Activated CD4-positive, alpha-beta T cell treated with anti-CD3 and anti-CD28 coated beads, Interleukin-2, amount 10 ng/mL, durations not matched to agents 7 days and 5 days (primary cell): ENCODE results near the gene ATMIN. TPM values are rescaled to one million over a fixed set of nuclear protein-coding genes. Genes with fewer than 3 reads are reported as not detected.

Experiments
- CTCF ChIA-PET: fragments of 350-600 bp; sonication (Branson Sonifier 250); formaldehyde crosslinking; loops from one replicate; lab custom pipeline; 2021; ENCODE audit warnings: antibody characterized with exemption; lab: Charles Lee
- POLR2A ChIA-PET: fragments of 350-600 bp; sonication (Branson Sonifier 250); formaldehyde crosslinking; loops from one replicate; lab custom pipeline; 2021; ENCODE audit warnings: antibody characterized with exemption; lab: Charles Lee
- DNase-seq: peaks from one replicate; pipeline ENCODE4 v3.0.0-alpha.2; 2020
- H3K27ac Mint-ChIP-seq: one replicate; pipeline ENCODE4 v1.8.0; 2021; ENCODE audit warnings: mild to moderate bottlenecking, moderate library complexity, mixed read lengths
- H3K27me3 Mint-ChIP-seq: one replicate; pipeline ENCODE4 v1.8.0; 2021; ENCODE audit warnings: mixed read lengths
- H3K36me3 Mint-ChIP-seq: one replicate; pipeline ENCODE4 v1.8.0; 2021; ENCODE audit warnings: low read depth, mixed read lengths
- H3K4me1 Mint-ChIP-seq: one replicate; pipeline ENCODE4 v1.8.0; 2021; ENCODE audit warnings: mixed read lengths
- H3K4me3 Mint-ChIP-seq: one replicate; pipeline ENCODE4 v1.8.0; 2021; ENCODE audit warnings: mild to moderate bottlenecking, moderate library complexity, mixed read lengths
- H3K9me3 Mint-ChIP-seq: one replicate; pipeline ENCODE4 v1.8.0; 2021; ENCODE audit warnings: mixed read lengths
- total RNA-seq, 2 experiments: library from RNA; stranded (reverse); gene quantifications; one replicate each; pipeline ENCODE4 v1.2.3, GENCODE V29; 2021

ATMIN gene
- 10 to 100 TPM; 28.3 to 37.0 TPM for total RNA-seq

GRCh38 chr16:81035398-81035974 is at the start of gene ATMIN:
Gene ATMIN, plus strand, starts transcription at chr16:81035842. Its CDS starts 29 bp downstream, at chr16:81035871.
- H3K4me1 Mint-ChIP-seq = peaks cover 29% of the 10 kb centered on the region
- CTCF ChIA-PET = interaction anchor here (0.5 to 7.0 kb wide), 38 partner anchors 10 to 722 kb away, joined by 3 to 70 read pairs (median 4); partner anchors contain the start of genes C16orf46, CENPN and CMC2
- no peaks in the 10 kb centered on the region for H3K9me3 Mint-ChIP-seq
- peak within 1 kb of the TSS; percentile 83 for H3K4me3 Mint-ChIP-seq
- H3K36me3 Mint-ChIP-seq = peaks cover 32% of the 10 kb centered on the region
- peak; percentile 87 for DNase-seq
- POLR2A ChIA-PET = interaction anchor here (0.7 kb wide), 1 partner anchor 329 kb away, joined by 5 read pairs; no protein-coding TSS in a partner anchor
- H3K27me3 Mint-ChIP-seq = no peaks in the 10 kb centered on the region
- H3K27ac Mint-ChIP-seq = peak within 1 kb of the TSS; percentile 82

GRCh38 chr16:80986557-80986956 is 49.1 kb upstream of the ATMIN start:
- H3K4me1 Mint-ChIP-seq = peaks cover 22% of the 10 kb centered on the region
- no peaks in the 10 kb centered on the region for H3K9me3 Mint-ChIP-seq
- ChIA-PET POLR2A (no interaction called here), CTCF (no interaction called here)
- no peak overlapping the region for H3K4me3 Mint-ChIP-seq
- no peak overlapping the region for H3K27ac Mint-ChIP-seq
- no peak for DNase-seq
- no peaks in the 10 kb centered on the region for H3K27me3 Mint-ChIP-seq
- peaks cover 33% of the 10 kb centered on the region for H3K36me3 Mint-ChIP-seq

- ChIA-PET CTCF (no interaction called here), POLR2A (no interaction called here)
- Mint-ChIP-seq H3K27me3 (no peaks in the 10 kb centered on the region), H3K4me3 (no peak overlapping the region), H3K27ac (no peak overlapping the region), H3K9me3 (no peaks in the 10 kb centered on the region), H3K36me3 (peaks cover 37% of the 10 kb centered on the region), H3K4me1 (peaks cover 35% of the 10 kb centered on the region)
- DNase-seq = no peak
Measured at GRCh38 chr16:80988756-80989155, 46.9 kb upstream of the ATMIN start.

- Mint-ChIP-seq H3K4me3 (no peak overlapping the region), H3K36me3 (peaks cover 45% of the 10 kb centered on the region)
Measured at GRCh38 chr16:80989801-80990200, 45.8 kb upstream of the ATMIN start.

GRCh38 chr16:80990577-80990976 is 45.1 kb upstream of the ATMIN start:
- peaks cover 48% of the 10 kb centered on the region for H3K36me3 Mint-ChIP-seq
- H3K27me3 Mint-ChIP-seq = no peaks in the 10 kb centered on the region
- no peak for DNase-seq
- POLR2A ChIA-PET = no interaction called here
- no peaks in the 10 kb centered on the region for H3K9me3 Mint-ChIP-seq
- H3K4me1 Mint-ChIP-seq = peaks cover 48% of the 10 kb centered on the region
- CTCF ChIA-PET = interaction anchor here (1.1 kb wide), 1 partner anchor 13 kb away, joined by 4 read pairs; no protein-coding TSS in a partner anchor
- no peak overlapping the region for H3K4me3 Mint-ChIP-seq
- no peak overlapping the region for H3K27ac Mint-ChIP-seq

More at GRCh38 chr16:80989801-80990200, 45.8 kb upstream of the ATMIN start:
- Mint-ChIP-seq H3K9me3 (no peaks in the 10 kb centered on the region), H3K4me1 (peaks cover 45% of the 10 kb centered on the region), H3K27ac (no peak overlapping the region), H3K27me3 (no peaks in the 10 kb centered on the region)
- ChIA-PET POLR2A (no interaction called here), CTCF (interaction anchor here (0.7 kb wide), 1 partner anchor 70 kb away, joined by 3 read pairs; no protein-coding TSS in a partner anchor)
- DNase-seq = no peak

GRCh38 chr16:80990978-80991377 is 44.7 kb upstream of the ATMIN start:
- DNase-seq = no peak
- Mint-ChIP-seq H3K27ac (no peak overlapping the region), H3K9me3 (no peaks in the 10 kb centered on the region), H3K36me3 (peaks cover 50% of the 10 kb centered on the region), H3K27me3 (no peaks in the 10 kb centered on the region), H3K4me1 (peaks cover 49% of the 10 kb centered on the region), H3K4me3 (no peak overlapping the region)
- POLR2A ChIA-PET = no interaction called here
- CTCF ChIA-PET = interaction anchor here (1.1 kb wide), 1 partner anchor 12 kb away, joined by 4 read pairs; no protein-coding TSS in a partner anchor

GRCh38 chr16:80991792-80992430 is 43.7 kb upstream of the ATMIN start:
- no peak overlapping the region for H3K4me3 Mint-ChIP-seq
- H3K9me3 Mint-ChIP-seq = no peaks in the 10 kb centered on the region
- POLR2A ChIA-PET = no interaction called here
- H3K27ac Mint-ChIP-seq = no peak overlapping the region
- H3K27me3 Mint-ChIP-seq = no peaks in the 10 kb centered on the region
- H3K4me1 Mint-ChIP-seq = peaks cover 49% of the 10 kb centered on the region
- peaks cover 44% of the 10 kb centered on the region for H3K36me3 Mint-ChIP-seq
- DNase-seq = no peak
- CTCF ChIA-PET = interaction anchor here (1.1 kb wide), 1 partner anchor 11 kb away, joined by 4 read pairs; no protein-coding TSS in a partner anchor

GRCh38 chr16:80992676-80993293 is 42.9 kb upstream of the ATMIN start:
- peaks cover 47% of the 10 kb centered on the region for H3K4me1 Mint-ChIP-seq
- no peak for DNase-seq
- H3K4me3 Mint-ChIP-seq = no peak overlapping the region
- H3K27ac Mint-ChIP-seq = peak overlapping the region; percentile 48
- no peaks in the 10 kb centered on the region for H3K9me3 Mint-ChIP-seq
- peaks cover 39% of the 10 kb centered on the region for H3K36me3 Mint-ChIP-seq
- POLR2A ChIA-PET = no interaction called here
- H3K27me3 Mint-ChIP-seq = no peaks in the 10 kb centered on the region
- CTCF ChIA-PET = interaction anchor here (0.8 to 1.3 kb wide), 2 partner anchors 10 to 42 kb away, joined by 3 to 4 read pairs; no protein-coding TSS in a partner anchor

- H3K27ac Mint-ChIP-seq = no peak overlapping the region
- H3K36me3 Mint-ChIP-seq = peaks cover 37% of the 10 kb centered on the region
- H3K9me3 Mint-ChIP-seq = no peaks in the 10 kb centered on the region
- H3K4me1 Mint-ChIP-seq = peaks cover 50% of the 10 kb centered on the region
- ChIA-PET POLR2A (no interaction called here), CTCF (interaction anchor here (0.8 to 1.3 kb wide), 2 partner anchors 10 to 41 kb away, joined by 3 to 4 read pairs; no protein-coding TSS in a partner anchor)
- no peak overlapping the region for H3K4me3 Mint-ChIP-seq
- no peaks in the 10 kb centered on the region for H3K27me3 Mint-ChIP-seq
- DNase-seq = no peak
Measured at GRCh38 chr16:80993307-80993706, 42.3 kb upstream of the ATMIN start.

- no peak overlapping the region for H3K27ac Mint-ChIP-seq
Measured at GRCh38 chr16:80993834-80994233, 41.8 kb upstream of the ATMIN start.

GRCh38 chr16:80994451-80994850 is 41.2 kb upstream of the ATMIN start:
- POLR2A ChIA-PET = no interaction called here
- H3K27me3 Mint-ChIP-seq = no peaks in the 10 kb centered on the region
- DNase-seq = no peak
- CTCF ChIA-PET = interaction anchor here (0.7 to 1.0 kb wide), 3 partner anchors 9 to 41 kb away, joined by 3 read pairs; partner anchors contain the start of gene ATMIN
- no peak overlapping the region for H3K4me3 Mint-ChIP-seq
- H3K36me3 Mint-ChIP-seq = peaks cover 39% of the 10 kb centered on the region
- peaks cover 61% of the 10 kb centered on the region for H3K4me1 Mint-ChIP-seq
- H3K9me3 Mint-ChIP-seq = no peaks in the 10 kb centered on the region
- no peak overlapping the region for H3K27ac Mint-ChIP-seq

More at GRCh38 chr16:80993834-80994233, 41.8 kb upstream of the ATMIN start:
- Mint-ChIP-seq H3K36me3 (peaks cover 35% of the 10 kb centered on the region), H3K9me3 (no peaks in the 10 kb centered on the region), H3K4me1 (peaks cover 55% of the 10 kb centered on the region), H3K27me3 (no peaks in the 10 kb centered on the region), H3K4me3 (no peak overlapping the region)
- no peak for DNase-seq
- POLR2A ChIA-PET = no interaction called here
- CTCF ChIA-PET = interaction anchor here (0.7 to 1.3 kb wide), 5 partner anchors 8 to 42 kb away, joined by 3 to 4 read pairs (median 3); partner anchors contain the start of gene ATMIN

GRCh38 chr16:80996688-80997138 is 38.9 kb upstream of the ATMIN start:
- Mint-ChIP-seq H3K36me3 (peaks cover 39% of the 10 kb centered on the region), H3K4me1 (peaks cover 67% of the 10 kb centered on the region), H3K27ac (peak overlapping the region; percentile 94), H3K9me3 (no peaks in the 10 kb centered on the region), H3K4me3 (peak overlapping the region; percentile 79), H3K27me3 (no peaks in the 10 kb centered on the region)
- DNase-seq = no peak
- ChIA-PET CTCF (no interaction called here), POLR2A (no interaction called here)
